GM21717 (cell line): ENCODE measurements around the gene BMAL1.
A peak's percentile ranks its signal among the peaks of the same experiment; 100 is the strongest.
"Not testable (repeated sequence)": the region's sequence is repeated elsewhere in the genome, so short reads cannot be mapped to it uniquely, and the experiment has no call there.

Source experiments
- ATAC-seq: cut with Tn5 transposase; IDR thresholded peaks from one replicate; pipeline ENCODE4 v1.9.1; 2021; ENCODE audit warnings: mild to moderate bottlenecking, moderate library complexity; ENCODE audit not compliant: unreplicated experiment

Gene BMAL1

DNA sequence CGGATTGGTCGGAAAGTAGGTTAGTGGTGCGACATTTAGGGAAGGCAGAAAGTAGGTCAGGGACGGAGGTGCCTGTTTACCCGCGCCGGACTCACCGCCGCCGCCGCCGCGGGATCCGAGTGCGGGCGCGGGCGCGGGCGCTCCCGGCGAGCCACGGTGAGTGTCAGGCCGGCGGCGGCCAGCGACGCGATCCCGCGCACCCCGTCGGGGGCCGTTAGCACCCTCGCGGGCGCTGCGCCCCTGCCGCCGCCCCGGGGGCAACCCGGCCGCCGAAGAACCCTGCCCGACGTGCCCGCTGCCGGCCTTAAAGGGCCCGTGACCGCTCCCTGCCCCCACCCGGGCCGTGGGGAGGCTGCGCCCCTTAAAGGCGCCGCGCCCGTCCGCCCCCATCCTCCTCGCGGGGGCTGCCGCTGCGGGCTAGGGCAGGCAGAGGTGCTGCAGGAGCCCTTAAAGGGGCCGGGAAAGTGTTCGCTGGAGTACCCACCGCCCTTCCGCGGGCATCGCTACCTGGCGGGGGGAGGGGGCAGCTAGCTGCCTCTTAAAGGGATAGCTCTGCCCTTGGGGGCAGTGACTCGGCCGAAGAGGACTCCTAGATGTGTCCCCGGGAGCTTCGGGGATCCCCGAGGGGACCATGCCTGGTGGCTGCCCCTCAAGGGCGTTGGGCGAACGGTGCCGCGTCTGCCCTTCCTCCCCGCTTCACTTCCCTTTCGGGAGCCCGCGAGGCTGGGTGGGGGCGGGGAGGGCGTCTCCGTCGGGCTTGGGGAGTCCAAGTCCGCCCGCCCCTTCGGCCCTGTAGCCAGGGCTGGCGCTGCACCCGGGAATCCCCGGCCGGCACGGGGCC lies at the start of gene BMAL1:
Gene BMAL1 (plus strand): TSS at position 23 of the 841 bp plus-strand sequence. CDS start 76,519 bp downstream, outside the sequence.
- ATAC-seq: peak; percentile 23

DNA sequence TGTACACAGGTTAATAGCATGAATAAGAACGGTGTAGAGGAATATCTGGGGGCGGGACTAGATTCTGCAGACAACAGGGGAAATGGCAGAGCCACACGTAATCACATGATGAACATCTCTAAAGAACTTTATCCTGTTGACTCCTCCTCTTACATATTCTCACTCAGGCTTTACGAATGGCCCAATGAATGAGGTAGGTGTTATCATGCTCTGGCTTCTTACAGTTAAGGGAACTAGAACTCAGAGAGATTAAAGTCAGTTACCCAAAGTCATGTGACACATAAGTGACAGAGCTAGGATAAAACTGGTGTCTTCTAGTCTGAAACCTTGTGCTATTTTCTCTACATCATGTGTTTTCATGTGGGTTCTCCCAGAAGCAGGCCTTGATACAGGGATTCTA lies 49.0 kb upstream of the BMAL1 start:
- ATAC-seq: no peak

DNA sequence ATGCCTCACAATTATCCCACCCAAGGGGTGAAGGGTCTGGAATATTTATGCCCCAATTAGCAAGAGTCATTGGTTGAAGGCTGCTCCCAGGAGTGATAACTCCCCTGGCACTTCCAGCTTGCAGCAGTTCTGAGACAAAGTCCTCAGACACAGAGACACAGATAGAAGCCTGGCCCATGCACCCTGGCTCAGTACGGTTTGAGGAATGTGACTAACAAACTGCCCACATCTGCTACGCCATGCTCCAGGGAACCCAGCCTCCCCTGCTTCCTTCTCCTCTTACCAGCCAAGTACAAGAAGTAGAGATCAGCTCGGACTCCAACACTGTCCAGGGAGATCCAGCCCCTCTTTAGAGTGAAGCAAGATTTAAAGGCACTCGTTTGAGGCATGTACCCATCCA lies 48.5 kb upstream of the BMAL1 start:
- ATAC-seq: no peak

DNA sequence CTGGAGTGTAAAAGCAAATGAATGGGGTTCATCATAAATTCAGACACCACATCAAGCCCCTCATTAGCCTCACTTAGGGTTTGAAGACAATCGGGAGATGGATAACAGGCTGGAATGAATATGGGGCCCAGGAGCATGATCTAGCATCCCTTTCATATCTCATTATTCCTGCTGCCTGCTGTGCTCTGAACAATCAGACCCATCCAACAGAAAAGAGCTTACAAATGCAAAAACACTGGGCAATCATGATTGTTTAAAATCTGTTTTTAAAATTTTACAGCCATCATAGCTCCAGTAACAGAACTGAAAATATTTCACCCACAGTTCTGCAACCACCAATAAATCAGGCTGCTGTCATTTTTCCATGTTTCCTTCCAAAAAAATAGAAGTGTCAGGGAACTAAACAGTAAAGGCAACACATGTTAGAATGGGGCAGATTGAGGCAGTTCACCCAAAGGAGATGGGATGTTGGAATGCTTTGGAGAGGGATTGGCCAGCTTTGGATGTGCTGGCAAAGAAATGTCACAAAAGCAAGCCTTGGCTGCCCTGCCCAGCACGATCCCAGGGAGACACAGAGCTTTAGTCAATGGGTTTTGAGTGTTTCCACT lies 47.8 kb upstream of the BMAL1 start:
- no peak for ATAC-seq

- ATAC-seq: no peak
These were observed 44.3 kb upstream of the BMAL1 start for GRCh38 chr11:13233173-13233745.

DNA sequence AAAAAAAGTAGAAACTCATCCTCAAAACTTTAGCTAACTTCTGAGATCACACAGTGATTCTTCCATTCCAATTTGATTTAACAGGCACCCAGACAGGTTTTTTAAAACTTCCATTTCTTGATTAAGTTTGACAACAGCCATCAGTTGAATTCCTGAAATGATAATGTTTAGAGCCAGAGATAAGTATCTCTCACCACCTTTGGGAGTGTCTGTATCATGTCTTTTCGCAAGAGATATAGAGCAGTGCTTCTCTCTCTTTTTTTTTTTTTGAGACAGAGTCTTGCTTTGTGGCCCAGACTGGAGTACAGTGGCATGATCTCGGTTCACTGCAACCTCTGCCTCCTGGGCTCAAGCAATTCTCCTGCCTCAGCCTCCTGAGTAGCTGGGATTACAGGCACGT lies 41.7 kb upstream of the BMAL1 start:
- ATAC-seq: no peak

DNA sequence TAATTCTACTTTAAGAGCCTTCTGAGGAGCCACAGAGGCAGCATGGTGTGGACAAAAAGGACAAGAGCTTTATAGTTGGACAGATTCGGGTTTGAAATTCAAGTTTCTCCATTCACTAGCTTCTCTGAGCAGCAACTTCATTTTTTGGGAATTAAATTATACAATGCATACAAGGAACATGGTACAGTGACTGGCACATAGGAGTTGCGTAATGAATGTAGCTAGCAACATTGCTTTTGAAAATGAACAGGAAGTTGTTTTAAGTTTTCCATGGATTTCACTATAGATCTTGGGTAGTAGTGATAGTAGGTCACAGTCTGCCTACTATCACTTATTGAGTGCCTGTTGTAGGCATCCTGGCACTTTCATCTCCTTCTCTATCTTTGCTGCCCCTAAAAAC lies 41.0 kb upstream of the BMAL1 start:
- ATAC-seq: no peak

GRCh38 chr11:13237761-13238160 lies 39.8 kb upstream of the BMAL1 start:
- ATAC-seq: no peak

GRCh38 chr11:13238879-13239514 lies 38.6 kb upstream of the BMAL1 start:
- no peak for ATAC-seq

- no peak for ATAC-seq
These were observed 35.0 kb upstream of the BMAL1 start for GRCh38 chr11:13242564-13242963.

GRCh38 chr11:13247606-13248296 lies 29.8 kb upstream of the BMAL1 start:
- no peak for ATAC-seq

- no peak for ATAC-seq
These were observed 28.4 kb upstream of the BMAL1 start for GRCh38 chr11:13249177-13249576.

DNA sequence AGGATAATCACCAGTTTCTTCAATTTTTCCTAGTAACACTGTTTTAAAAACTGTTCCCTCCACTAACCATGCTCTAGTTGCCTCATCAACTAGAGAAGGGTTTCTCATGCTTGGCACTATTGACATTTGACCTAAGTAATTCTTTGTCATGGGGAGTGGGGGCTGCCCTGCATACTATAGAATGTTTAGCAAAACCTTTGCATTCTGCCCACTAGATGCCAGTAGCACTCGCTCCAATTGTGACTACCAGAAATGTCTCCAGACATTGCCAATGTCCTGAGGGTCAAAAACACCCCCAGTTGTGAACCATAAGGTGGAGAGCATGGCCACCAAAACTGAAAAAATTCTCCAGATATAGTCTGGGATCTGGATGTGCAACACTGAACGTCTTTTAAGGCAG lies 27.6 kb upstream of the BMAL1 start:
- no peak for ATAC-seq

DNA sequence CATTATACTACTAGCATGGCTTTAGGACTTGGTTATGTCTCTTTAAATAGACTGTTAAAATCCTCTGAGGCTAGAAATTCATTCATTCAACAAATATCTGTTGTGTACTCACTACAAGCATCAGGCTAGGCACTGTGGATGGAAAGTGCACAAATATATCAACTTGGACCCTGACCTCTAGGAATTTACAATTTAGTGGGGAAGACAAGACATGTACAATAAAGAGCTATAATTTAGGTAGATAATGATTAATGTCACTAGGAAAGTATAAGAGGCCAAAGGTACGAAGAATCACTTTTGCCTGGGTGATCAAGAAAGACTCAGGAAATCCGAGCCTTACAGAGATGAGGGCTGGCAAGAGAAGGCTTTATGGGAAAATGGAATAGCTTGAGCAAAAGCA lies 25.6 kb upstream of the BMAL1 start:
- no peak for ATAC-seq

GRCh38 chr11:13252438-13252837 lies 25.2 kb upstream of the BMAL1 start:
- ATAC-seq: no peak

- no peak for ATAC-seq
These were observed 21.4 kb upstream of the BMAL1 start for GRCh38 chr11:13256216-13256615.

DNA sequence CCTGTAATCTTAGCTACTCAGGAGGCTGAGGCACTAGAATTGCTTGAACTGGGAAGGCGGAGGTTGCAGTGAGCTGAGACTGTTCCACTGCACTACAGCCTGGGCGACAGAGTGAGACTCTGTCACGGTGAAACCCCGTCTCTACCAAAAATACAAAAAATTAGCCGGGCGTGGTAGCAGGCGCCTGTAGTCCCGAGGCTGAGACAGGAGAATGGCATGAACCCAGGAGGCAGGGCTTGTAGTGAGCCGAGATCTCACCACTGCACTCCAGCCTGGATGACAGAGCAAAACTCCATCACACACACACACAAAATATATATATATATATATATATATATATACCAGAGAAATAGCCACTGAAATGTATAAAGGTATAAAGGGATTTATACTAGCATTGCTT lies 19.5 kb upstream of the BMAL1 start:
- not testable (repeated sequence) for ATAC-seq

DNA sequence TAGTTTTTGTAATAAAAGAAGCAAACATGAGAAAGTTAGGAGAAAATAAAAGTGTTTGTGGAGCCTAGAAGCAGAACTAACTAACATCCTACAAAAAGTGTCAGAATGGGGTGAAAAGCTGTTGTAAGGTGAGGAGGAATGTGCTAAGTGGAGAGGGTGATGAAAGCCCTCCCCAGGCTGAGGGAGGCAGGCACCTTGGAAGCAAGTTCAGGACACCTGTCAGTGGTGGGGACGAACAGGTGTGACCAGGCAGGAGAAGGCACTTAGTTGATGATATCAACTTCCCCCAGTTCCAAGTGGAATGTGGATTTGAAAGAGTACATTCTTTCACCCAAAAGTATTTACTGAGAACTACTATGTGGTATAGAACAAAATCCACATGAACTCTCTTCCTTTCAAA lies 18.7 kb upstream of the BMAL1 start:
- no peak for ATAC-seq

- ATAC-seq: no peak
These were observed 18.2 kb upstream of the BMAL1 start for GRCh38 chr11:13259374-13259773.

GRCh38 chr11:13260201-13260962 lies 17.2 kb upstream of the BMAL1 start:
- ATAC-seq: no peak
